Psoas muscle (tissue), 8 donors: ENCODE results near the gene KIR2DL1. TPM values are rescaled to one million over a fixed set of nuclear protein-coding genes. Genes with fewer than 3 reads are reported as not detected.
"Not testable (repeated sequence)": the region's sequence is repeated elsewhere in the genome, so short reads cannot be mapped to it uniquely, and the experiment has no call there.

ENCODE experiments used
- ATAC-seq, 4 donors: fragments of 200-7000 bp; cut with Tn5 transposase; one replicate each; pipeline ENCODE4 v1.9.1; 2020; ENCODE audit warnings: moderate library complexity in 3 of 4, mild to moderate bottlenecking in 2 of 4
- DNase-seq, 2 donors: peaks; one replicate each; pipeline ENCODE4 v3.0.0-alpha.2; 2020
- H3K27ac ChIP-seq: fragments of 200-600 bp; one replicate; pipeline ENCODE4 v1.8.0; 2022
- H3K27me3 ChIP-seq, 3 donors: fragments of 200-600 bp in 1 of 3; one replicate each; pipeline versions ENCODE4 v1.6.1 to v1.8.0; 2013 to 2022; ENCODE audit warnings: low read length in 2 of 3, mild to moderate bottlenecking in 2 of 3, moderate library complexity in 1 of 3; ENCODE audit not compliant: insufficient read depth in 3 of 3
- H3K36me3 ChIP-seq, 2 donors: fragments of 200-600 bp in 1 of 2; one replicate each; pipeline versions ENCODE4 v1.6.1 to v1.8.0; 2013 to 2022; ENCODE audit warnings: low read depth in 1 of 2, mild to moderate bottlenecking in 1 of 2, moderate library complexity in 1 of 2; ENCODE audit not compliant: insufficient read depth in 1 of 2
- H3K4me1 ChIP-seq: fragments of 200-600 bp; one replicate; pipeline ENCODE4 v1.8.0; 2022
- H3K4me3 ChIP-seq: fragments of 200-600 bp; one replicate; pipeline ENCODE4 v1.8.0; 2022; ENCODE audit warnings: mild to moderate bottlenecking
- H3K9me3 ChIP-seq: fragments of 200-600 bp; one replicate; pipeline ENCODE4 v1.8.0; 2022
- CTCF ChIP-seq: fragments of 200-600 bp; IDR thresholded peaks from one replicate; pipeline ENCODE4 v1.8.0; 2022; ENCODE audit warnings: antibody characterized with exemption
- WGBS, 3 donors: extraction: QIAGEN DNeasy Blood & Tissue Kit; methylation state at CpG; one replicate each; pipeline versions ENCODE4 v1.1.6 to v1.1.7; 2013; 5-methylcytosine and 5-hydroxymethylcytosine counted together
- intact Hi-C, 2 donors: fragments of 100-400 bp; cut with DNase I; formaldehyde crosslinking; loops; one replicate each; pipeline versions ENCODE4 v1.11.0 to v1.14.2; 2022
- polyA plus RNA-seq, 3 donors: library from polyadenylated mRNA; stranded (reverse); fragments of 200-250 nt; gene quantifications; one replicate each; pipeline ENCODE4 v1.2.3, GENCODE V29; 2013
- total RNA-seq, 4 donors: library from RNA; stranded (reverse); fragmentation: NEBNext Ultra II Directional in 2 of 4; extraction: Animal tissue kit (Norgen Biotek cat#: 25700) in 2 of 4; gene quantifications; one replicate each; pipeline versions ENCODE4 v1.2.1 to v1.2.4, GENCODE V29; 2021 to 2023
- donor health status: healthy with polysubstance abuse.
- donor health status: DM: no; HTN: no; CAD: no; lungs with moderate emphysema.
- donor health status: Bipolar disorder and iron deficiency.
- donor health status: healthy.
- donor health status: DM: yes; HTN: yes; CAD: no.
- donor health status: DM: no; HTN: no; CAD: no.
- donor health status: DM: no; HTN: no; CAD: no.
- donor health status: DM: yes; HTN: yes; CAD: no.

The KIR2DL1 gene
- total and polyA plus RNA-seq, 7 donors: 0.03 TPM; not detected in 6

- ATAC-seq (no peak), DNase-seq (no peak)
- H3K36me3 ChIP-seq: no peaks in the 10 kb centered on the region
- intact Hi-C loops: no loop called here
- TF ChIP-seq CTCF: no peak
- H3K27me3 ChIP-seq: peaks cover 0 to 4% (median 0%) of the 10 kb centered on the region in 3 donors
- H3K4me1 ChIP-seq: no peaks in the 10 kb centered on the region
- H3K9me3 ChIP-seq: no peaks in the 10 kb centered on the region
- 51 to 59% (median 53%) methylated on average over 3 of the region's 3 CpGs for WGBS, 3 donors
- no peak overlapping the region for H3K4me3 ChIP-seq
- no peak overlapping the region for H3K27ac ChIP-seq
These were observed 41.4 kb upstream of the KIR2DL1 start for GRCh38 chr19:54728167-54728566.

DNA sequence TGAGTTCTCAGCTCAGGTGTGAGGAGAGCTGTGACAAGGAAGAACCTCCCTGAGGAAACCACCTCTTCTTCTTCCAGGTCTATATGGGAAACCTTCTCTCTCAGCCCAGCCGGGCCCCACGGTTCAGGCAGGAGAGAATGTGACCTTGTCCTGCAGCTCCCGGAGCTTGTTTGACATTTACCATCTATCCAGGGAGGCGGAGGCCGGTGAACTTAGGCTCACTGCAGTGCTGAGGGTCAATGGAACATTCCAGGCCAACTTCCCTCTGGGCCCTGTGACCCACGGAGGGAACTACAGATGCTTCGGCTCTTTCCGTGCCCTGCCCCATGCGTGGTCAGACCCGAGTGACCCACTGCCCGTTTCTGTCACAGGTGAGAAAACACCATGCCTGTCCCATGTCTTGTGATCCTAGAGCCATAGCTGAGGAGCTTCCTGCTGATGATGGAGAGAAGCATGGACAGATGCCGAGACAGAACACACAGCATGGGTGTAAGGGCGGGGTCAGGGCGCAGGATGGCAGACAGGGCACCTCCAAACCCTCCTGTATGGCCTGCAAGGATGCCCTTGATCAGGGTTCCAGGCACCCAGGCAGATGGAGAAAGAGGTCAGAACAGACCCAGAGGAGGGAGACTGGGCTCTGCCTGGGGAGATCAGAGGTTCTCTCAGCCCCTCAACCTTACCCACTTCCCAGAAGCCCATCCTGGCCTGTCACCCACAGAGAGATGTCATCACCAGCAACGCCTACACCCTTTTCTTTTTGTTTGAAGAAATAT is 40.0 kb upstream of the KIR2DL1 start:
- intact Hi-C loops: no loop called here
- no peaks in the 10 kb centered on the region for H3K9me3 ChIP-seq
- ATAC-seq (no peak), DNase-seq (no peak)
- no peaks in the 10 kb centered on the region for H3K36me3 ChIP-seq
- 58 to 74% (median 71%) methylated on average over 15 of the region's 15 CpGs for WGBS, 3 donors
- no peak overlapping the region for H3K4me3 ChIP-seq
- TF ChIP-seq CTCF: no peak
- H3K27me3 ChIP-seq: peaks cover 0 to 4% (median 0%) of the 10 kb centered on the region in 3 donors
- H3K4me1 ChIP-seq: no peaks in the 10 kb centered on the region
- H3K27ac ChIP-seq: no peak overlapping the region

DNA sequence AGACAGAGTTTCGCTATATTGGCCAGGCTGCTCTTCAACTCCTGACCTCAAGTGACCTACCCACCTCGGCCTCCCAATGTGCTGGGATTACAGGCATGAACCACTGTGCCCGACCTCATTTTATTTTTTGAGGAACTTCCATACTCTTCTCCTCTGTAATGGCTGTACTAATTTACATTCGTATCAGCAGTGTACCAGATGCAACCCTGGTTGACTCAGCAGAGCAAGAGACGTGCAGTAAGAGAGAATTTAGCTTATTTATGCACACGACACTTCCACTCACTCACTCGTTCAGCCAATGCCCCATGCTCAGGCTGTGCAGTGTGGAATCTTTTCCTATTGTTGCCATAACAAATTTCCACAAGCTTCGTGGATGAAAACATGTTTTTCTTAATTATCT is 38.4 kb upstream of the KIR2DL1 start:
- 44 to 52% (median 49%) methylated on average over 8 of the region's 8 CpGs for WGBS, 3 donors
- H3K9me3 ChIP-seq: no peaks in the 10 kb centered on the region
- no peak for ATAC-seq
- no peak overlapping the region for H3K27ac ChIP-seq
- H3K4me1 ChIP-seq: no peaks in the 10 kb centered on the region
- peaks cover 0 to 4% (median 0%) of the 10 kb centered on the region in 3 donors for H3K27me3 ChIP-seq
- intact Hi-C loops: no loop called here
- TF ChIP-seq CTCF: no peak
- no peak overlapping the region for H3K4me3 ChIP-seq
- H3K36me3 ChIP-seq: no peaks in the 10 kb centered on the region
- DNase-seq: no peak

GRCh38 chr19:54738306-54738705 is 31.3 kb upstream of the KIR2DL1 start, which contains the start of gene KIR2DL3:
KIR2DL3 (plus strand) TSS chr19:54738513; CDS start chr19:54738546, 33 bp downstream.
- 87 to 90% (median 87%) methylated on average over 14 to 16 of the region's 16 CpGs for WGBS, 3 donors
- H3K9me3 ChIP-seq, H3K36me3 ChIP-seq, ATAC-seq, DNase-seq, H3K27ac ChIP-seq, H3K4me3 ChIP-seq, H3K4me1 ChIP-seq, H3K27me3 ChIP-seq: not testable (repeated sequence)
- intact Hi-C loops: loop anchor here in 1 of 2 donors (5.0 kb wide), 1 partner anchor 109 kb away; no protein-coding TSS in a partner anchor

- H3K4me1 ChIP-seq: no peaks in the 10 kb centered on the region
- no peak for ATAC-seq
- no peaks in the 10 kb centered on the region for H3K9me3 ChIP-seq
- H3K27ac ChIP-seq: no peak overlapping the region
- H3K36me3 ChIP-seq: no peaks in the 10 kb centered on the region
- DNase-seq: no peak
- WGBS, 3 donors: 79 to 86% (median 80%) methylated on average over 1 of the region's 1 CpG
- no peak overlapping the region for H3K4me3 ChIP-seq
- intact Hi-C loops: loop anchor here in 1 of 2 donors (5.0 kb wide), 1 partner anchor 109 kb away; no protein-coding TSS in a partner anchor
- TF ChIP-seq CTCF: no peak
- H3K27me3 ChIP-seq: no peaks in the 10 kb centered on the region
These were observed 30.9 kb upstream of the KIR2DL1 start for GRCh38 chr19:54738715-54739114.
